Activated naive CD4-positive, alpha-beta T cell treated with anti-CD3 and anti-CD28 coated beads for 36 hours (primary cell): ENCODE results near the gene SLC51B. TPM values are rescaled to one million over a fixed set of nuclear protein-coding genes. Genes with fewer than 3 reads are reported as not detected.
"Not testable (repeated sequence)": the region's sequence is repeated elsewhere in the genome, so short reads cannot be mapped to it uniquely, and the experiment has no call there.

Experiments used
- CTCF ChIA-PET: fragments of 350-600 bp; sonication (Branson Sonifier 250); formaldehyde crosslinking; loops from one replicate; lab custom pipeline; 2021; ENCODE audit warnings: antibody characterized with exemption; lab: Charles Lee
- DNase-seq: peaks from one replicate; pipeline ENCODE4 v3.0.0-alpha.2; 2020
- H3K27ac Mint-ChIP-seq: one replicate; pipeline ENCODE4 v1.8.0; 2021; ENCODE audit warnings: mild to moderate bottlenecking, mixed read lengths
- H3K27me3 Mint-ChIP-seq: one replicate; pipeline ENCODE4 v1.8.0; 2021; ENCODE audit warnings: low read depth, mixed read lengths
- H3K36me3 Mint-ChIP-seq: one replicate; pipeline ENCODE4 v1.8.0; 2021; ENCODE audit warnings: low read depth, mixed read lengths
- H3K4me1 Mint-ChIP-seq: one replicate; pipeline ENCODE4 v1.8.0; 2021; ENCODE audit warnings: low read depth, mixed read lengths
- H3K4me3 Mint-ChIP-seq: one replicate; pipeline ENCODE4 v1.8.0; 2021; ENCODE audit warnings: mild to moderate bottlenecking, moderate library complexity, mixed read lengths
- H3K9me3 Mint-ChIP-seq: one replicate; pipeline ENCODE4 v1.8.0; 2021; ENCODE audit warnings: mixed read lengths
- intact Hi-C: fragments of 100-400 bp; cut with micrococcal nuclease; formaldehyde crosslinking; loops from one replicate; pipeline ENCODE4 v1.15.1; 2023
- total RNA-seq, 2 experiments: library from RNA; stranded (reverse); gene quantifications; one replicate each; pipeline ENCODE4 v1.2.3, GENCODE V29; 2021

SLC51B gene
- total RNA-seq, 2 experiments from 2014 or later = not detected

GRCh38 chr15:65068403-65068788 lies 23.2 kb downstream of the SLC51B start:
- Mint-ChIP-seq H3K9me3 (no peaks in the 10 kb centered on the region), H3K27me3 (peaks cover 26% of the 10 kb centered on the region), H3K27ac (no peak overlapping the region), H3K4me3 (no peak overlapping the region), H3K36me3 (no peaks in the 10 kb centered on the region), H3K4me1 (peaks cover 9% of the 10 kb centered on the region)
- DNase-seq = no peak
- intact Hi-C loops = no loop called here
- CTCF ChIA-PET = interaction anchor here (1.2 kb wide), 1 partner anchor 8 kb away, joined by 3 read pairs; no protein-coding TSS in a partner anchor

- no peak overlapping the region for H3K4me3 Mint-ChIP-seq
- no peaks in the 10 kb centered on the region for H3K9me3 Mint-ChIP-seq
- peaks cover 9% of the 10 kb centered on the region for H3K4me1 Mint-ChIP-seq
- intact Hi-C loops = no loop called here
- no peak for DNase-seq
- no peak overlapping the region for H3K27ac Mint-ChIP-seq
- no peaks in the 10 kb centered on the region for H3K36me3 Mint-ChIP-seq
- peaks cover 26% of the 10 kb centered on the region for H3K27me3 Mint-ChIP-seq
- CTCF ChIA-PET = interaction anchor here (0.9 to 1.3 kb wide), 2 partner anchors 9 to 35 kb away, joined by 3 to 6 read pairs; no protein-coding TSS in a partner anchor
Measured at GRCh38 chr15:65069179-65069578, 24.0 kb downstream of the SLC51B start.

DNA sequence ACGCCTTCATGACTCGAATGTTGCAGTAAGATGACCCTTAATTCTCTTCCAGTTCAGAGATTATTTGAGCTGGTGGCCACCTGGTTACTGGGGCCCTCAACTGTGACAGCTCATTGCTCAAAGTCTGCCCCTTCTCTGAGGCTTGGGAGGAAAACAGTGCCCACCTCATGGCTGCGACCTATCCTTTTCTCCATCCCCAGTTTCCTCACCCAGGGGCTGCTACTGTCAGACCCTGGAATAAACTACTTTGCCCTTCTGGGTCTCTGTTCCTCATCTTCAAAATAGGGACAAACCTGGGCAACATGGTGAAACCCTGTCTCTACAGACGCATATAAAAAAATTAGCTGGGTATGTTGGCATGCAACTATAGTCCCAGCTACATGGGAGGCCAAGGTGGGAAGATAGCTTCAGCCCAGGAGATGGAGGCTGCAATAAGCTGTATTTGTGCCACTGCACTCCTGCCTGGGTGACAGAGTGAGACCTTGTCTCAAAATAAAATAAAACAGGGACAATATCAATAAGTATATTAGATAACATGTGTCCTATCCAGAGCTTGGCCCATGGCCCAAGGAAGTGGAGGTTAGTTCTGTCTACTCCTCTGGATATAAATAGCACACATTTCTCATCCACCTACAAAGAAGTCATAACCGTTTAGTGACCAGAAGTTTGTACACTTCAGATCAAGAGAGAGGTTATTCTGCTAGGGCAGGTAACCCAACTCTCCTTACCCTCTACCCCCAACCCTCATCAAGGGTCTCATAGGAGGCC lies 24.8 kb downstream of the SLC51B start:
- H3K27me3 Mint-ChIP-seq = peaks cover 26% of the 10 kb centered on the region
- CTCF ChIA-PET = interaction anchor here (0.9 to 1.3 kb wide), 2 partner anchors 8 to 36 kb away, joined by 3 to 6 read pairs; no protein-coding TSS in a partner anchor
- no peaks in the 10 kb centered on the region for H3K36me3 Mint-ChIP-seq
- no peak for DNase-seq
- H3K27ac Mint-ChIP-seq = no peak overlapping the region
- intact Hi-C loops = no loop called here
- no peak overlapping the region for H3K4me3 Mint-ChIP-seq
- H3K4me1 Mint-ChIP-seq = peaks cover 9% of the 10 kb centered on the region
- H3K9me3 Mint-ChIP-seq = no peaks in the 10 kb centered on the region

GRCh38 chr15:65071381-65071811 lies 26.2 kb downstream of the SLC51B start:
- Mint-ChIP-seq H3K4me1 (peaks cover 9% of the 10 kb centered on the region), H3K27ac (no peak overlapping the region), H3K9me3 (no peaks in the 10 kb centered on the region), H3K4me3 (no peak overlapping the region), H3K27me3 (peaks cover 19% of the 10 kb centered on the region), H3K36me3 (no peaks in the 10 kb centered on the region)
- no peak for DNase-seq
- intact Hi-C loops = no loop called here
- CTCF ChIA-PET = no interaction called here

DNA sequence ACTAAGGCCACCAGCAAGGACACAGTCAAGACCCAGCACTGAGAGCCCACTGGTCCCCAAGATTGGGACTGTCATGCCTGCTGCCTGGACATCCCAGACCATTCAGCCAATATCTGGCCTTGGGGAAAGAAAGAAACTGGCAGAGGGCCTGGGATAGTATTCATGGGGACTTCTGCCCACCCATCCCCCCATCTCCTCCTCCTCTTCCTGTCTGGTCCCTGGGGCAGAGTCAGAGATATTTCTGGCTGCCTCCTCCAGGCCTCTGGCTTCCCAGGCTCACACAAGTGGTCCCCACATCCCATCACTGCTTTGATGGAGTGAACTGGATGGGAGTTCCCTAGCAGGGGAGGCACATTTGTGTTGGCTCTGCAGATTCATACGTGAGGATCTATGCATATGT lies 26.8 kb downstream of the SLC51B start:
- no peak for DNase-seq
- Mint-ChIP-seq H3K9me3 (no peaks in the 10 kb centered on the region), H3K27me3 (peaks cover 15% of the 10 kb centered on the region), H3K4me1 (peaks cover 10% of the 10 kb centered on the region), H3K4me3 (no peak overlapping the region), H3K36me3 (no peaks in the 10 kb centered on the region), H3K27ac (no peak overlapping the region)
- intact Hi-C loops = no loop called here
- CTCF ChIA-PET = interaction anchor here (0.8 kb wide), 1 partner anchor 19 kb away, joined by 3 read pairs; no protein-coding TSS in a partner anchor

- CTCF ChIA-PET = interaction anchor here (0.8 to 0.9 kb wide), 2 partner anchors 10 to 19 kb away, joined by 3 read pairs; no protein-coding TSS in a partner anchor
- no peaks in the 10 kb centered on the region for H3K9me3 Mint-ChIP-seq
- no peak overlapping the region for H3K27ac Mint-ChIP-seq
- H3K36me3 Mint-ChIP-seq = no peaks in the 10 kb centered on the region
- H3K27me3 Mint-ChIP-seq = peaks cover 12% of the 10 kb centered on the region
- peaks cover 8% of the 10 kb centered on the region for H3K4me1 Mint-ChIP-seq
- intact Hi-C loops = no loop called here
- H3K4me3 Mint-ChIP-seq = no peak overlapping the region
- no peak for DNase-seq
Measured at GRCh38 chr15:65072617-65073016, 27.4 kb downstream of the SLC51B start.

- CTCF ChIA-PET = interaction anchor here (1.6 to 4.9 kb wide), 2 partner anchors 20 to 40 kb away, joined by 6 to 31 read pairs; no protein-coding TSS in a partner anchor
- DNase-seq, H3K9me3 Mint-ChIP-seq, H3K27ac Mint-ChIP-seq, H3K4me1 Mint-ChIP-seq, H3K4me3 Mint-ChIP-seq, H3K36me3 Mint-ChIP-seq, intact Hi-C loops: not testable (repeated sequence)
- peaks cover 19% of the 10 kb centered on the region for H3K27me3 Mint-ChIP-seq
Measured at GRCh38 chr15:65074946-65075345, 29.8 kb downstream of the SLC51B start.

DNA sequence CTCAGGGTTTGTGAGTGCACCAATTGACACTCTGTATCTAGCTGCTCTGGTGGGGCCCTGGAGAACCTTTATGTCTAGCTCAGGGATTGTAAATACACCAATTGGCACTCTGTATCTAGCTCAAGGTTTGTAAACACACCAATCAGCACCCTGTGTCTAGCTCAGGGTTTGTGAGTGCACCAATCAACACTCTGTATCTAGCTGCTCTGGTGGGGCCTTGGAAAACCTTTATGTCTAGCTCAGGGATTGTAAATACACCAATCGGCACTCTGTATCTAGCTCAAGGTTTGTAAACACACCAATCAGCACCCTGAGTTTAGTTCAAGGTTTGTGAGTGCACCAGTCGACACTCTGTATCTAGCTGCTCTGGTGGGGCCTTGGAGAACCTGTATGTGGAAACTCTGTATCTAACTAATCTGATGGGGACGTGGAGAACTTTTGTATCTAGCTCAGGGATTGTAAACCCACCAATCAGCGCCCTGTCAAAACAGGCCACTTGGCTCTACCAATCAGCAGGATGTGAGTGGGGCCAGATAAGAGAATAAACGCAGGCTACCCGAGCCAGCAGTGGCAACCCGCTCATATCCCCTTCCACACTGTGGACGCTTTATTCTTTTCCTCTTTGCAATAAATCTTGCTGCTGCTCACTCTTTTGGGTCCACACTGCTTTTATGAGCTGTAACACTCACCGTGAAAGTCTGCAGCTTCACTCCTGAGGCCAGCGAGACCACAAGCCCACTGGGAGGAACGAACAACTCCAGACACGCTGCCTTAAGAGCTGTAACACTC lies 30.6 kb downstream of the SLC51B start:
- H3K9me3 Mint-ChIP-seq, intact Hi-C loops, H3K4me3 Mint-ChIP-seq, H3K4me1 Mint-ChIP-seq, H3K27ac Mint-ChIP-seq, H3K36me3 Mint-ChIP-seq, DNase-seq: not testable (repeated sequence)
- CTCF ChIA-PET = interaction anchor here (0.6 to 4.9 kb wide), 5 partner anchors 8 to 244 kb away, joined by 3 to 31 read pairs (median 3); partner anchors contain the start of gene RASL12
- H3K27me3 Mint-ChIP-seq = peaks cover 19% of the 10 kb centered on the region

DNA sequence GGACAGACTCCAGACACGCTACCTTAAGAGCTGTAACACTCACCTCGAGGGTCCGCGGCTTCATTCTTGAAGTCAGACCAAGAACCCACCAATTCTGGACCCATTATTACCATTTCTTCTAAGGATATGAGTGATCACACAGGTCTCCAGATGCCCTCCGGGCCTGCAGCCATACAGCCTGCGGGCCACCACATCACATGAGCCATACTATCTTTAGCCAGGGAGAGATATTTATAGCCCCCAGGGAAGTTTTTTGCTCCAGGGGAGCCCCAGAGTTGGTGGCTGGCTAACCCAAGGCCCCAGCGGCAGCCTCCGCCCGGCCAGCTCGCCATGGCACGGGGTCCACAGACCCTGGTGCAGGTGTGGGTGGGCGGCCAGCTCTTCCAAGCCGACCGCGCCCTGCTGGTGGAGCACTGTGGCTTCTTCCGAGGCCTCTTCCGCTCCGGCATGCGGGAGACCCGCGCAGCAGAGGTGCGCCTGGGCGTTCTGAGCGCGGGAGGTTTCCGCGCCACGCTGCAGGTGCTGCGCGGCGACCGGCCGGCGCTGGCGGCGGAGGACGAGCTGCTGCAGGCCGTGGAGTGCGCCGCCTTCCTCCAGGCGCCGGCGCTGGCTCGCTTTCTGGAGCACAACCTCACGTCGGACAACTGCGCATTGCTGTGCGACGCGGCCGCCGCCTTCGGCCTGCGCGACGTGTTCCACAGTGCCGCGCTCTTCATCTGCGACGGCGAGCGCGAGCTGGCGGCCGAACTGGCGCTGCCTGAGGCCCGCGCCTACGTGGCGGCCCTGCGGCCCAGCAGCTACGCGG lies 31.5 kb downstream of the SLC51B start, which contains the start of gene KBTBD13:
KBTBD13 (plus strand) TSS at position 261 of the 805 bp plus-strand sequence; CDS start at position 331, 70 bp downstream.
- intact Hi-C loops = no loop called here
- H3K4me1 Mint-ChIP-seq = peaks cover 5% of the 10 kb centered on the region
- no peaks in the 10 kb centered on the region for H3K36me3 Mint-ChIP-seq
- H3K9me3 Mint-ChIP-seq = no peaks in the 10 kb centered on the region
- H3K4me3 Mint-ChIP-seq = no peak within 1 kb of the TSS
- CTCF ChIA-PET = interaction anchor here (0.6 to 4.9 kb wide), 6 partner anchors 9 to 245 kb away, joined by 3 to 31 read pairs (median 3); partner anchors contain the start of gene RASL12
- peaks cover 21% of the 10 kb centered on the region for H3K27me3 Mint-ChIP-seq
- DNase-seq = no peak
- no peak within 1 kb of the TSS for H3K27ac Mint-ChIP-seq

DNA sequence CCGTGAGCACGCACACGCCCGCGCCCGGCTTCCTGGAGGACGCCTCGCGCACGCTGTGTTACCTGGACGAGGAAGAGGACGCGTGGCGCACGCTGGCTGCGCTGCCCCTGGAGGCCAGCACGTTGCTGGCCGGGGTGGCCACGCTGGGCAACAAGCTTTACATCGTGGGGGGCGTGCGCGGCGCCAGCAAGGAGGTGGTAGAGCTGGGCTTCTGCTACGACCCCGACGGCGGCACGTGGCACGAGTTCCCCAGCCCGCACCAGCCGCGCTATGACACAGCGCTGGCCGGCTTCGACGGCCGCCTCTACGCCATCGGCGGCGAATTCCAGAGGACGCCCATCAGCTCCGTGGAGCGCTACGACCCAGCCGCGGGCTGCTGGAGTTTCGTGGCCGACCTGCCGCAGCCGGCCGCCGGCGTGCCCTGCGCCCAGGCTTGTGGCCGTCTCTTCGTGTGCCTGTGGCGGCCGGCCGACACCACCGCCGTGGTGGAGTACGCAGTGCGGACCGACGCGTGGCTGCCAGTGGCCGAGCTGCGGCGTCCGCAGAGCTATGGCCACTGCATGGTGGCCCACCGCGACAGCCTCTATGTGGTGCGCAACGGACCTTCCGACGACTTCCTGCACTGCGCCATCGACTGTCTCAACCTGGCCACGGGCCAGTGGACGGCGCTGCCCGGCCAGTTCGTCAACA lies 32.2 kb downstream of the SLC51B start:
- Mint-ChIP-seq H3K36me3 (no peaks in the 10 kb centered on the region), H3K4me1 (peaks cover 12% of the 10 kb centered on the region), H3K27me3 (peaks cover 24% of the 10 kb centered on the region), H3K27ac (no peak overlapping the region), H3K4me3 (no peak overlapping the region), H3K9me3 (no peaks in the 10 kb centered on the region)
- no peak for DNase-seq
- CTCF ChIA-PET = interaction anchor here (0.9 to 4.9 kb wide), 7 partner anchors 8 to 246 kb away, joined by 3 to 31 read pairs (median 4); no protein-coding TSS in a partner anchor
- intact Hi-C loops = no loop called here

- Mint-ChIP-seq H3K4me3 (no peak overlapping the region), H3K9me3 (no peaks in the 10 kb centered on the region), H3K36me3 (no peaks in the 10 kb centered on the region), H3K4me1 (peaks cover 18% of the 10 kb centered on the region), H3K27me3 (peaks cover 29% of the 10 kb centered on the region), H3K27ac (no peak overlapping the region)
- CTCF ChIA-PET = interaction anchor here (0.9 to 4.9 kb wide), 8 partner anchors 8 to 43 kb away, joined by 3 to 31 read pairs (median 4); partner anchors contain the start of gene RASL12
- intact Hi-C loops = loop anchor here (1.0 kb wide), 3 partner anchors 24 to 347 kb away; no protein-coding TSS in a partner anchor
- DNase-seq = peak; percentile 70
Measured at GRCh38 chr15:65077981-65078352, 32.8 kb downstream of the SLC51B start.
